RWPE1 (cell line): ENCODE data around the gene PEA15.

ENCODE experiments used
- CTCF ChIA-PET: fragments of 350-600 bp; sonication (Branson Sonifier 250); formaldehyde crosslinking; extraction: SDS; loops from one replicate; lab custom pipeline; 2021; lab: Yijun Ruan, JAX
- POLR2A ChIA-PET: fragments of 400-600 bp; formaldehyde crosslinking; extraction: SDS; loops from one replicate; lab custom pipeline; 2020; ENCODE audit warnings: antibody characterized with exemption; ENCODE audit not compliant: low non-redundant PET; lab: Yijun Ruan, JAX
- DNase-seq: peaks from one replicate; pipeline ENCODE4 v3.0.0; 2012; ENCODE audit warnings: low spot score
- H3K27ac ChIP-seq: fragments of 450-650 bp; 2 replicates; pipeline ENCODE4 v1.5.1; 2017
- TF ChIP-seq, protein P1 (sequence below): fragments of 450-650 bp; conservative IDR thresholded peaks from 2 replicates; pipeline ENCODE4 v1.5.1; 2017; ENCODE audit warnings: low read depth, mild to moderate bottlenecking

PEA15 gene

DNA sequence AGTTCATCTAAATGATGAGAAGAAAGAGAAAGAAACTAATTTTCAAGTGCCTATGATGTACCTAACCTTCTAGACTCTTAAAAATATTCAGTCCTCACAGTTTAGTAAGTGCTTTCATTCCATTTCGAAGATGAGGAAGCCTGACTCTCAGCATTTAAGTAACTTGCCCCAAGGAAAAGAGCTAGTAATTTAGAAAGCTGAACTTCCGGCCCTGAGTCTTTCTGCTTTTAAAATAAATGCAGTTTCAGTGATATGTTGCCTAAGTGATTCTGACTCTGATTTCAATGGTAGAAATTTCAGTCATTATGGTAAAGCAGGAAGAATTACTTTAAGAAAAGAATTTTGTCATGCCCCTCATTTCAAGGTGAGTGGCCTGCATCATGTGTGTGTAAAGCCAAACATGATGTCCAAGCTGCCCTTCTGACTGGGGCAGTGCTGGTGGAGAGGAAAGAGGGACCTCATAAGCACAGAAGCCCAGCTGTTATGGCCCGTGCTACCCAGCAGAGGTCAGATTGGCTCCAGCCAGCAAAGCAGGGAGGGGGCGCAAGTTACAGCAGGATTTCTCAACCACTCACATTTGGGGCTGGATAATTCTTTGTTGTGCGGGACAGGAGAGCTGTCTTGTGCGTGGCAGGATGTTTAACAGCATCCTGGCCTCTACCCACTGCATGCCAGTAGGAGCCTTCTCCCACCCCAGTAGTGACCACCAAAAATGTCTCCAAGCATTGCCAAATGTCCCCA, 43.0 kb upstream of the PEA15 start:
- CTCF ChIA-PET = interaction anchor here (0.8 to 1.5 kb wide), 2 partner anchors 9 to 31 kb away, joined by 3 to 4 read pairs; no protein-coding TSS in a partner anchor
- TF ChIP-seq, protein P1, sequence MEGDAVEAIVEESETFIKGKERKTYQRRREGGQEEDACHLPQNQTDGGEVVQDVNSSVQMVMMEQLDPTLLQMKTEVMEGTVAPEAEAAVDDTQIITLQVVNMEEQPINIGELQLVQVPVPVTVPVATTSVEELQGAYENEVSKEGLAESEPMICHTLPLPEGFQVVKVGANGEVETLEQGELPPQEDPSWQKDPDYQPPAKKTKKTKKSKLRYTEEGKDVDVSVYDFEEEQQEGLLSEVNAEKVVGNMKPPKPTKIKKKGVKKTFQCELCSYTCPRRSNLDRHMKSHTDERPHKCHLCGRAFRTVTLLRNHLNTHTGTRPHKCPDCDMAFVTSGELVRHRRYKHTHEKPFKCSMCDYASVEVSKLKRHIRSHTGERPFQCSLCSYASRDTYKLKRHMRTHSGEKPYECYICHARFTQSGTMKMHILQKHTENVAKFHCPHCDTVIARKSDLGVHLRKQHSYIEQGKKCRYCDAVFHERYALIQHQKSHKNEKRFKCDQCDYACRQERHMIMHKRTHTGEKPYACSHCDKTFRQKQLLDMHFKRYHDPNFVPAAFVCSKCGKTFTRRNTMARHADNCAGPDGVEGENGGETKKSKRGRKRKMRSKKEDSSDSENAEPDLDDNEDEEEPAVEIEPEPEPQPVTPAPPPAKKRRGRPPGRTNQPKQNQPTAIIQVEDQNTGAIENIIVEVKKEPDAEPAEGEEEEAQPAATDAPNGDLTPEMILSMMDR = no peak
- H3K27ac ChIP-seq = no peak overlapping the region
- POLR2A ChIA-PET = no interaction called here
- DNase-seq = no peak

DNA sequence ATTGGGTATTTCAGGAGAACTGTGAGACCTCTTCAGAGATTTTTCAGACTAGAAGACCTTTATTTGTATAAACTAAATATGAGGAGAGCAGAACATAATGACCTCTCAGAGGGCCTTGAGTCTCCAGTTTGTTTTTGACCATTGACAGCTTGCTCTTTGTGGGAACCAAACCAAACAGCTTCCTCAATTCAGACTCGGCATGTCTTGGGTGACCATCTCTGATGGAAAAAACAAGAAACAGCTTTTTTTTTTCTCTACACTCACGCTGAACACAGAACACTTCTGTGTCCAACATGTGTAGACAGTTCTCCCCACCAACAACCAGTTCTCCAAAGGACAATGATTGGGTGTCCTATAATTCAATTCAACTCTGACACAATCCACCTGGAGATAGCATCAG, 42.3 kb upstream of the PEA15 start:
- TF ChIP-seq, protein P1 = no peak
- POLR2A ChIA-PET = no interaction called here
- CTCF ChIA-PET = no interaction called here
- no peak overlapping the region for H3K27ac ChIP-seq
- DNase-seq = no peak

DNA sequence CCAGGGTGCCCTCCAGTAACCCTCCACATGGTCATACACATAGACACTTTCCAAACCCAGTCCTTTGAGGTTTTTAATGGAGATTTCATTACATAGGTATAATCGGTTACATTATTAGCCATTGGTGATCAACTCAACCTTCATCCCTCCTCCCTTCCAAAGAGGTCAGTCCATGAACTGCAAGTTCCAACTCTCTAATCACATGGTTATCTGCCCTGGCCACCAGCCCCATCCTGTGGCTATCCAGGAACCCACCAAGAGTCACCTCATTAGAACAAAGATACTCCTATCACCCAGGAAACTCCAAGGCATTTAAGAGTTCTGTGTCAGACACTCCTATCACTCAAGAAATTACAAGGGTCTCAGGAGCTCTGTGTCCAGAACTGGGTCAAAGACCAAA, 41.6 kb upstream of the PEA15 start:
- ChIA-PET CTCF (no interaction called here), POLR2A (no interaction called here)
- DNase-seq = no peak
- H3K27ac ChIP-seq = no peak overlapping the region
- TF ChIP-seq, protein P1 = no peak

DNA sequence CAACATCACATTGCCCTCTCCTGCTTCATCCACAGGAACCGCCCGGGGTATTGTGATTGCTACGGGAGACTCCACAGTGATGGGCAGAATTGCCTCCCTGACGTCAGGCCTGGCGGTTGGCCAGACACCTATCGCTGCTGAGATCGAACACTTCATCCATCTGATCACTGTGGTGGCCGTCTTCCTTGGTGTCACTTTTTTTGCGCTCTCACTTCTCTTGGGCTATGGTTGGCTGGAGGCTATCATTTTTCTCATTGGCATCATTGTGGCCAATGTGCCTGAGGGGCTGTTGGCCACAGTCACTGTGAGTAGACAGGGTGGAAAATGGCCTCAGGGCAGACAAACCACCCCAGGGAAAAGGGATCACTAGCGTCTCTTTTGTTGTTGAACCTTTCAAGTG, 41.1 kb upstream of the PEA15 start:
- TF ChIP-seq, protein P1 = no peak
- ChIA-PET CTCF (interaction anchor here (0.7 kb wide), 2 partner anchors 104 to 124 kb away, joined by 3 read pairs; no protein-coding TSS in a partner anchor), POLR2A (no interaction called here)
- H3K27ac ChIP-seq = no peak overlapping the region
- DNase-seq = no peak

DNA sequence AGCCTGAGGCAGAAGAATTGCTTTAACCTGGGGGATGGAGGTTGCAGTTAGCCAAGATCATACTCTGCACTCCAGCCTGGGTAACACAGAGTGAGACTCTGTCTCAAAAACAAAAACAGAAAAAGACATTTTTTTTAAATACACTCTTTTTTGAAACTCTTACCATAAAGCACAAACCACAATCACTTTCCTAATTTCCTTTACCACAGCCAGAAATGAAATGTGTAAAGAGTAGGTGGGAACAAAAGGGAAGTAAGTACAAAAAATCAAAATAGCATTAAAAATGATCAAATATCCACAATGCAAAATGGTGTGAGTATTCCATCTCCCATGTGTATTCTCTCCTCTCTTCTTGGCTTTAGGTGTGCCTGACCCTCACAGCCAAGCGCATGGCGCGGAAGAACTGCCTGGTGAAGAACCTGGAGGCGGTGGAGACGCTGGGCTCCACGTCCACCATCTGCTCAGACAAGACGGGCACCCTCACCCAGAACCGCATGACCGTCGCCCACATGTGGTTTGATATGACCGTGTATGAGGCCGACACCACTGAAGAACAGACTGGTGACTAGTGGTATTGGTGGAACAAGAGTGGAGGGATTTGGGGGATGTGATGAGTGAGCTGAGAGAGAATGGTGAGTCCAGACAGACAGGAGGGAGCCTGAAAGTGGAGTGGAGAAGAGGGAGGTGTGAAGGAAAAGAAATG, 38.9 kb upstream of the PEA15 start:
- H3K27ac ChIP-seq = no peak overlapping the region
- CTCF ChIA-PET = interaction anchor here (0.7 kb wide), 1 partner anchor 80 kb away, joined by 3 read pairs; no protein-coding TSS in a partner anchor
- POLR2A ChIA-PET = no interaction called here
- DNase-seq = no peak
- TF ChIP-seq, protein P1 = no peak

DNA sequence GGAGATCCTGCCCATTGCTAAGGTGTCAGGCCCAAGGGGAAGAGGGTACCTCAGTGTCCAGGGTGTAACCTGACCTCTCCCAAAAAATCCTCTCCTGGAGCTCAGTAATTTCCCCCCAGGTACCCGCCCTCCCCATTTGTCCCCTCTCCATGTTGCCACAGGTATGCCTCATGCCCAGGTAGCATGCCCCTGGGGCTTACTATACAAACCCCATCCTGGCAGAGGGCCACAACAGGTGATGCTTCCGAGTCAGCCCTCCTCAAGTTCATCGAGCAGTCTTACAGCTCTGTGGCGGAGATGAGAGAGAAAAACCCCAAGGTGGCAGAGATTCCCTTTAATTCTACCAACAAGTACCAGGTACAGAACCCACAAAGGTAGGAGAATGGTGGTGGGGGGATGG, 38.1 kb upstream of the PEA15 start:
- H3K27ac ChIP-seq = no peak overlapping the region
- ChIA-PET POLR2A (no interaction called here), CTCF (no interaction called here)
- no peak for DNase-seq
- TF ChIP-seq, protein P1 = no peak
